Endodermal cell (in vitro differentiated cells): ENCODE data around the gene SLX4IP. TPM values are rescaled to one million over a fixed set of nuclear protein-coding genes. Genes with fewer than 3 reads are reported as not detected.

ENCODE experiments used
- DNase-seq: peaks from one replicate; pipeline ENCODE4 v3.0.0-alpha.2; 2017
- H3K27ac ChIP-seq: 2 replicates; pipeline ENCODE4 v1.5.1; 2013; ENCODE audit warnings: mild to moderate bottlenecking, low read depth, low read length, moderate library complexity
- H3K27me3 ChIP-seq: 2 replicates; pipeline ENCODE4 v1.6.1; 2013; ENCODE audit warnings: mild to moderate bottlenecking, low read length, moderate library complexity; ENCODE audit not compliant: insufficient read depth, control insufficient read depth, poor library complexity, severe bottlenecking
- H3K36me3 ChIP-seq: 2 replicates; pipeline ENCODE4 v1.7.0; 2013; ENCODE audit warnings: mild to moderate bottlenecking, low read length, moderate library complexity; ENCODE audit not compliant: control insufficient read depth, insufficient read depth
- H3K4me1 ChIP-seq: one replicate; pipeline ENCODE4 v1.7.0; 2013; ENCODE audit warnings: low read length; ENCODE audit not compliant: control insufficient read depth, insufficient read depth
- H3K4me3 ChIP-seq: 2 replicates; pipeline ENCODE4 v1.5.1; 2013; ENCODE audit warnings: mild to moderate bottlenecking, low read length, moderate library complexity
- H3K9ac ChIP-seq: 2 replicates; pipeline ENCODE4 v1.6.1; 2013; ENCODE audit warnings: mild to moderate bottlenecking, low read length, moderate library complexity; ENCODE audit not compliant: poor library complexity, severe bottlenecking; ENCODE audit errors: extremely low read depth
- H3K9me3 ChIP-seq: 2 replicates; pipeline ENCODE4 v1.6.1; 2013; ENCODE audit warnings: mild to moderate bottlenecking, low read length, moderate library complexity; ENCODE audit not compliant: control insufficient read depth
- H3K27ac Mint-ChIP-seq: 2 replicates; pipeline ENCODE4 v1.8.0; 2020; ENCODE audit warnings: mixed read lengths
- H3K27me3 Mint-ChIP-seq: 2 replicates; pipeline ENCODE4 v1.8.0; 2021; ENCODE audit warnings: mild to moderate bottlenecking, mixed read lengths; ENCODE audit not compliant: insufficient read depth
- H3K36me3 Mint-ChIP-seq: 2 replicates; pipeline ENCODE4 v1.8.0; 2020; ENCODE audit warnings: low read depth, mixed read lengths
- H3K4me1 Mint-ChIP-seq: 2 replicates; pipeline ENCODE4 v1.8.0; 2020; ENCODE audit warnings: mixed read lengths
- H3K4me3 Mint-ChIP-seq: 2 replicates; pipeline ENCODE4 v1.8.0; 2020; ENCODE audit warnings: mild to moderate bottlenecking, moderate library complexity, mixed read lengths
- H3K9me3 Mint-ChIP-seq: 2 replicates; pipeline ENCODE4 v1.8.0; 2020; ENCODE audit warnings: mild to moderate bottlenecking, mixed read lengths
- WGBS, 2 experiments: methylation state at CpG; one replicate each; pipeline versions ENCODE4 v1.1.5 to v1.1.7; 2013; ENCODE audit warnings: missing lambda C conversion rate in 2 of 2, mixed read lengths in 1 of 2; ENCODE audit not compliant: insufficient coverage in 1 of 2, insufficient read length in 1 of 2; 5-methylcytosine and 5-hydroxymethylcytosine counted together
- total RNA-seq, 2 donors: library from RNA; stranded (reverse); fragmentation: NEBNext Ultra II Directional in 1 of 2; extraction: Animal tissue kit (Norgen Biotek cat#: 25700) in 1 of 2; gene quantifications; 2 replicates in 1 of 2; 3 replicates in 1 of 2; pipeline ENCODE4 v1.2.1, GENCODE V29; 2021
- TF ChIP-seq, protein P1 (sequence below): fragments of 200-600 bp; sonication (generic); conservative IDR thresholded peaks from 2 replicates; pipeline ENCODE4 v1.5.0; 2021; ENCODE audit warnings: antibody characterized with exemption, mild to moderate bottlenecking

SLX4IP gene
- total RNA-seq, 2 donors from 2014 or later = 9.2 to 9.5 TPM

DNA sequence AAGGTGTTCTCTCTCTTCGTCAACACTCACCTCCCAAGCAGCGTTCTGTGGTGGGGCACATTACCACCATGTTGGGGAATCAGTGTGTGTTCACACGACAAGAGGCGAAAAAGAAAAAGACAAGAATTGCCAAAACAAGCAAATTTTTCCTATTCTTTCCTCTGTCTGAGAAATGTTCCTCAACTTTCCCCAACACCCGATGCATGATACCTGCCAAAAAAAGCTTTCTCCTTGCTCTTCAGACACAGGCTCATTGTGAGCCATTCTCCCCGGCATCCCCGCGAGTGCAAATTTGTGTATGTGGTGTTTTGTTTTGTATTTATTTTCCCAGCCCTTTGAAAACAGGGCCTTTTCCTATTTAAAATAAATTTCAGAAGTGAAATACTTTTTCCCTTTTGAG lies 137.7 kb downstream of the SLX4IP start:
- Mint-ChIP-seq H3K27me3 (no peaks in the 10 kb centered on the region), H3K36me3 (peaks cover 11% of the 10 kb centered on the region), H3K4me1 (peaks cover 13% of the 10 kb centered on the region), H3K4me3 (no peak overlapping the region), H3K27ac (no peak overlapping the region), H3K9me3 (no peaks in the 10 kb centered on the region)
- WGBS, 2 experiments = 89 to 99% methylated on average over 4 to 7 of the region's 8 CpGs
- Histone ChIP-seq H3K9ac (no peak overlapping the region), H3K36me3 (no peaks in the 10 kb centered on the region), H3K4me1 (peaks cover 7% of the 10 kb centered on the region), H3K27me3 (no peaks in the 10 kb centered on the region), H3K4me3 (no peak overlapping the region), H3K27ac (no peak overlapping the region), H3K9me3 (no peaks in the 10 kb centered on the region)
- DNase-seq = no peak
- TF ChIP-seq, protein P1, sequence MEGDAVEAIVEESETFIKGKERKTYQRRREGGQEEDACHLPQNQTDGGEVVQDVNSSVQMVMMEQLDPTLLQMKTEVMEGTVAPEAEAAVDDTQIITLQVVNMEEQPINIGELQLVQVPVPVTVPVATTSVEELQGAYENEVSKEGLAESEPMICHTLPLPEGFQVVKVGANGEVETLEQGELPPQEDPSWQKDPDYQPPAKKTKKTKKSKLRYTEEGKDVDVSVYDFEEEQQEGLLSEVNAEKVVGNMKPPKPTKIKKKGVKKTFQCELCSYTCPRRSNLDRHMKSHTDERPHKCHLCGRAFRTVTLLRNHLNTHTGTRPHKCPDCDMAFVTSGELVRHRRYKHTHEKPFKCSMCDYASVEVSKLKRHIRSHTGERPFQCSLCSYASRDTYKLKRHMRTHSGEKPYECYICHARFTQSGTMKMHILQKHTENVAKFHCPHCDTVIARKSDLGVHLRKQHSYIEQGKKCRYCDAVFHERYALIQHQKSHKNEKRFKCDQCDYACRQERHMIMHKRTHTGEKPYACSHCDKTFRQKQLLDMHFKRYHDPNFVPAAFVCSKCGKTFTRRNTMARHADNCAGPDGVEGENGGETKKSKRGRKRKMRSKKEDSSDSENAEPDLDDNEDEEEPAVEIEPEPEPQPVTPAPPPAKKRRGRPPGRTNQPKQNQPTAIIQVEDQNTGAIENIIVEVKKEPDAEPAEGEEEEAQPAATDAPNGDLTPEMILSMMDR = no peak

DNA sequence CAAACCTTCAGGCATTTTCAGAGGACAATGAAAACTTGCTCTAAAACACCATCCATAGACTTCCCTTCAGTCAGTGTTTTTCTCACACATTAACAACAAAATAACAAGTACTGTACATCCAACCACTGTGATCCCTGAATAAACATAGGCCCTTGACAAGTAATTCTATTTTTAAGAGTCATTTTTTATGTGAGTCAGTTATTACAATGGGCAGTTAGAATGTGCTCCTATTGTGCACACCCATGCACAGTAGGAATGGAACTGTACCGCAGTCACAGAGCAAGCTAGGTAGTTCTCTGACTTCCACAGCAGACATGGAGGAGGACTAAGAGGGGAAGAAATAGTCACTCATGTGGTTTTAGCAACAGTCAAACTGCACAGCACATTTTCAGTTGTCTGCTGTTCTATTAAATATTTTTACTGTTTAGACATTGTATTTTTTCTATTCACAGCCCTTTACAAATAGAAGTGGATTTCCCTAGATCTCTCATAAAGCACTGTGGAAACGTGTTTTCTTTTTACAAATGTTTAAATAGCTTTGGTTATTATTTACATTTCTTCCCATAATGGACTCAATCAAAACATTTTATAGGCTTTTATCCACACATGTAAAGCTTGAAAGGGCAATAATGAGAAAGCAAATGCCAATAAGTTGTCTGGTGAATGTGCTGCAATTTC lies 138.3 kb downstream of the SLX4IP start:
- H3K9ac ChIP-seq = no peak overlapping the region
- H3K27ac Mint-ChIP-seq = no peak overlapping the region
- H3K4me1 Mint-ChIP-seq = peaks cover 8% of the 10 kb centered on the region

DNA sequence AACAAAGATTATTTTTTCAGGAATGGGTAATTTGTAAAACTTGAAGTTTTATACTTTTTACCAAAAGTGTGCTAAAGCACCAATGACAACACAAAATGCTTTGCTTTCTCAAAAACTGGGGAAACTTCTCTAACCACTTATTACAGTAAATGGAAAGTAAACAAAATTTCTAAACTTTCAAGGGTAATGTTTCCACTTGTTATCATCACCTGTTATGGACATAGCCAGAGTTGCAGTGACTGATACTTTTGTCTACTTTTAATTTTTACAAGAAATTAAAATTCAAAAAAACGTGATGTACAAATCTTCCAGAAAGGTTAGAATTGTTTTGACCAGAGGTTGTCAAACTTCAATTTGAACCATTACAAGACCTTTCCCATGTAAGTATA lies 138.8 kb downstream of the SLX4IP start:
- H3K4me1 ChIP-seq = no peaks in the 10 kb centered on the region
- H3K27me3 ChIP-seq = no peaks in the 10 kb centered on the region
- Mint-ChIP-seq H3K36me3 (peaks cover 11% of the 10 kb centered on the region), H3K27me3 (no peaks in the 10 kb centered on the region), H3K4me1 (peaks cover 8% of the 10 kb centered on the region), H3K4me3 (no peak overlapping the region), H3K9me3 (no peaks in the 10 kb centered on the region), H3K27ac (no peak overlapping the region)
- no peaks in the 10 kb centered on the region for H3K9me3 ChIP-seq
- H3K36me3 ChIP-seq = no peaks in the 10 kb centered on the region
- H3K9ac ChIP-seq = no peak overlapping the region
- 80 to 82% methylated on average over 1 of the region's 1 CpG for WGBS, 2 experiments
- H3K27ac ChIP-seq = no peak overlapping the region
- TF ChIP-seq, protein P1 = no peak
- DNase-seq = no peak
- H3K4me3 ChIP-seq = no peak overlapping the region

More for the DNA sequence above, 138.3 kb downstream of the SLX4IP start:
- Histone ChIP-seq H3K9me3 (no peaks in the 10 kb centered on the region), H3K36me3 (no peaks in the 10 kb centered on the region), H3K4me1 (peaks cover 3% of the 10 kb centered on the region), H3K27me3 (no peaks in the 10 kb centered on the region), H3K4me3 (no peak overlapping the region), H3K27ac (no peak overlapping the region)
- TF ChIP-seq, protein P1 = no peak
- H3K4me3 Mint-ChIP-seq = no peak overlapping the region
- H3K27me3 Mint-ChIP-seq = no peaks in the 10 kb centered on the region
- DNase-seq = no peak
- H3K36me3 Mint-ChIP-seq = peaks cover 11% of the 10 kb centered on the region
- WGBS, 2 experiments = 83 to 89% methylated on average over 1 to 2 of the region's 2 CpGs
- no peaks in the 10 kb centered on the region for H3K9me3 Mint-ChIP-seq
